HCT116 (cell line): ENCODE data around the gene DCAF11. TPM values are rescaled to one million over a fixed set of nuclear protein-coding genes. Genes with fewer than 3 reads are reported as not detected.

ENCODE experiments used
- ATAC-seq: fragments of 200-7000 bp; cut with Tn5 transposase; 2 replicates; pipeline ENCODE4 v1.9.1; 2020; ENCODE audit warnings: mild to moderate bottlenecking, moderate library complexity
- BruUV-seq: library from RNA; stranded (reverse); fragments of 400-500 nt; replicated peaks from 2 replicates; lab custom pipeline; 2021; lab: Mats Ljungman, UMichigan
- CTCF ChIA-PET: fragments of 300-600 bp; sonication (Branson Sonifier 250); formaldehyde crosslinking; loops from one replicate; lab custom pipeline; 2021; ENCODE audit warnings: antibody characterized with exemption; lab: Charles Lee
- POLR2A ChIA-PET: fragments of 300-600, 350-600 bp; sonication (Branson Sonifier 250); formaldehyde crosslinking; loops from one replicate; lab custom pipeline; 2021; ENCODE audit warnings: antibody characterized with exemption; lab: Charles Lee
- RAD21 ChIA-PET, 2 experiments: fragments of 300-600 bp; sonication (Branson Sonifier 250); formaldehyde crosslinking; loops; one replicate each; lab custom pipeline; 2023; ENCODE audit warnings: low total read pairs in 2 of 2; ENCODE audit not compliant: uncharacterized antibody in 2 of 2, unreplicated experiment in 2 of 2, low non-redundant PET in 1 of 2; lab: Charles Lee
- DNase-seq: peaks from one replicate; pipeline ENCODE4 v3.0.0-alpha.2; 2010; ENCODE audit warnings: low read depth, low spot score
- H2AFZ ChIP-seq: fragments of 200-600 bp; shearing (Covaris generic), sonication (generic); 2 replicates; pipeline ENCODE4 v1.6.1; 2017; ENCODE audit warnings: low read depth, mixed run types, mixed read lengths, antibody characterized with exemption, low read length; ENCODE audit not compliant: poor library complexity, severe bottlenecking
- H3K27ac ChIP-seq: 2 replicates; pipeline ENCODE4 v1.5.1; 2012; ENCODE audit warnings: low read depth, low read length
- H3K27me3 ChIP-seq: fragments of 200-600 bp; sonication (generic); 2 replicates; pipeline ENCODE4 v1.6.1; 2016; ENCODE audit warnings: mixed run types, low read length, mixed read lengths; ENCODE audit not compliant: insufficient read depth
- H3K36me3 ChIP-seq, 2 experiments: fragments of 200-500 bp in 1 of 2; fragments of 200-600 bp in 1 of 2; sonication (Bioruptor generic) in 1 of 2; sonication (generic) in 1 of 2; 2 replicates each; pipeline versions ENCODE4 v1.5.1 to v1.6.1; 2014 to 2016; ENCODE audit warnings: low read length in 2 of 2, inconsistent platforms in 1 of 2, mixed read lengths in 1 of 2, mixed run types in 1 of 2; ENCODE audit not compliant: insufficient read depth in 2 of 2, control insufficient read depth in 1 of 2
- H3K4me1 ChIP-seq, 2 experiments: fragments of 200-600 bp in 1 of 2; sonication (generic) in 1 of 2; 2 replicates each; pipeline versions ENCODE4 v1.5.1 to v1.6.1; 2012 to 2017; ENCODE audit warnings: low read length in 2 of 2, inconsistent platforms in 1 of 2, mild to moderate bottlenecking in 1 of 2, mixed read lengths in 1 of 2, mixed run types in 1 of 2, moderate library complexity in 1 of 2; ENCODE audit not compliant: insufficient read depth in 2 of 2, control insufficient read depth in 1 of 2
- H3K4me2 ChIP-seq: fragments of 200-600 bp; sonication (generic); 2 replicates; pipeline ENCODE4 v1.6.1; 2017; ENCODE audit warnings: mixed run types, low read length, mixed read lengths
- H3K4me3 ChIP-seq, 2 experiments: fragments of 200-600 bp in 1 of 2; sonication (generic) in 1 of 2; replicated peaks in 1 of 2; 2 replicates each; pipeline ENCODE4 v1.5.1; 2011 to 2016; ENCODE audit warnings: low read length in 2 of 2, control low read depth in 1 of 2, low read depth in 1 of 2, mild to moderate bottlenecking in 1 of 2, mixed read lengths in 1 of 2, mixed run types in 1 of 2
- H3K79me2 ChIP-seq: fragments of 200-600 bp; sonication (generic); 2 replicates; pipeline ENCODE4 v1.6.1; 2017; ENCODE audit warnings: mild to moderate bottlenecking, mixed run types, low read length, moderate library complexity, mixed read lengths; ENCODE audit not compliant: insufficient read depth
- H3K9ac ChIP-seq: fragments of 200-600 bp; sonication (generic); 2 replicates; pipeline ENCODE4 v1.6.1; 2016; ENCODE audit warnings: low read length, mixed read lengths
- H3K9me2 ChIP-seq: fragments of 200-600 bp; sonication (generic), shearing (Covaris generic); 2 replicates; pipeline ENCODE4 v1.6.1; 2017; ENCODE audit warnings: mixed run types, mild to moderate bottlenecking, moderate library complexity; ENCODE audit not compliant: insufficient read depth
- H3K9me3 ChIP-seq, 2 experiments: fragments of 200-500 bp in 1 of 2; fragments of 200-600 bp in 1 of 2; sonication (Bioruptor generic) in 1 of 2; sonication (generic) in 1 of 2; 2 replicates each; pipeline ENCODE4 v1.6.1; 2014 to 2017; ENCODE audit warnings: low read length in 2 of 2, mixed read lengths in 2 of 2, inconsistent platforms in 1 of 2, low read depth in 1 of 2, mild to moderate bottlenecking in 1 of 2, mixed run types in 1 of 2, moderate library complexity in 1 of 2; ENCODE audit not compliant: control insufficient read depth in 1 of 2, insufficient read depth in 1 of 2
- H4K20me1 ChIP-seq: fragments of 200-600 bp; sonication (generic), shearing (Covaris generic); 2 replicates; pipeline ENCODE4 v1.6.1; 2017; ENCODE audit warnings: mixed run types, mild to moderate bottlenecking, moderate library complexity; ENCODE audit not compliant: insufficient read depth
- CTCF ChIP-seq, 3 experiments: fragments of 200-600 bp in 1 of 3; sonication (generic) in 1 of 3; IDR thresholded peaks in 2 of 3; conservative IDR thresholded peaks in 1 of 3; 2 replicates each; pipeline ENCODE4 v1.5.1; 2012 to 2017; ENCODE audit warnings: low read depth in 2 of 3, low read length in 2 of 3, antibody characterized with exemption in 1 of 3, borderline replicate concordance in 1 of 3, control low read depth in 1 of 3, mild to moderate bottlenecking in 1 of 3, mixed read lengths in 1 of 3, mixed run types in 1 of 3, moderate library complexity in 1 of 3; ENCODE audit not compliant: insufficient read depth in 1 of 3
- ELF1 ChIP-seq: IDR thresholded peaks from 2 replicates; pipeline ENCODE4 v1.6.1; 2012; ENCODE audit warnings: low read depth, borderline replicate concordance
- EZH2 ChIP-seq: fragments of 200-600 bp; sonication (generic); IDR thresholded peaks from 2 replicates; pipeline ENCODE4 v1.6.1; 2017; ENCODE audit warnings: antibody characterized with exemption, mixed run types
- POLR2A ChIP-seq: IDR thresholded peaks from 2 replicates; pipeline ENCODE4 v1.7.0; 2011; ENCODE audit warnings: borderline replicate concordance; ENCODE audit not compliant: insufficient read depth, insufficient read length; ENCODE audit errors: extremely low read depth
- POLR2AphosphoS5 ChIP-seq: IDR thresholded peaks from 2 replicates; pipeline ENCODE4 v1.6.1; 2011; ENCODE audit warnings: mild to moderate bottlenecking, low read depth, low read length, moderate library complexity
- YY1 ChIP-seq: IDR thresholded peaks from 2 replicates; pipeline ENCODE4 v1.6.1; 2011; ENCODE audit warnings: low read length, low read depth, moderate library complexity, mild to moderate bottlenecking; ENCODE audit not compliant: insufficient replicate concordance; ENCODE audit errors: extremely low read depth
- ZFX ChIP-seq: fragments of 450-650 bp; IDR thresholded peaks from 2 replicates; pipeline ENCODE4 v1.6.1; 2017
- intact Hi-C: fragments of 100-400 bp; cut with micrococcal nuclease; formaldehyde crosslinking; loops from 2 replicates; pipeline ENCODE4 v1.10.0; 2022
- total RNA-seq: library from RNA; stranded (reverse); gene quantifications from one replicate; pipeline ENCODE4 v1.2.1, GENCODE V29; 2021; ENCODE audit not compliant: unreplicated experiment

Gene DCAF11
- total RNA-seq, 1 experiment from 2014 or later, result 47.5 TPM

- Histone ChIP-seq H3K27ac (peak overlapping the region; percentile 96; the same call in 1 of the 2 replicates), H2AFZ (no peak overlapping the region), H3K4me3 (no peak overlapping the region), H4K20me1 (no peaks in the 10 kb centered on the region), H3K9ac (no peak overlapping the region), H3K4me2 (peak overlapping the region; percentile 85; the same call in 1 of the 2 replicates), H3K4me1 (peaks cover 26 to 46% of the 10 kb centered on the region in 2 experiments), H3K79me2 (peaks cover 41% of the 10 kb centered on the region), H3K27me3 (no peaks in the 10 kb centered on the region), H3K9me2 (no peaks in the 10 kb centered on the region), H3K36me3 (peaks cover 16 to 21% of the 10 kb centered on the region in 2 experiments), H3K9me3 (no peaks in the 10 kb centered on the region)
- CTCF ChIA-PET, result interaction anchor here (0.7 to 1.0 kb wide), 2 partner anchors 23 to 24 kb away, joined by 3 to 4 read pairs; partner anchors contain the start of gene IRF9
- BruUV-seq, result no TSS peak
- TF ChIP-seq POLR2A (peak; percentile 34), ELF1 (no peak), YY1 (no peak), EZH2 (no peak), CTCF (IDR thresholded peaks at IDR 0.05 in 2 of 3, conservative IDR thresholded peaks at IDR 0.05 in 1 of 3; ENCODE audit: borderline replicate concordance in 1 of 3, insufficient read depth in 1 of 3, low read depth in 2 of 3, low read length in 2 of 3) (no peak), ZFX (no peak), POLR2AphosphoS5 (peak; percentile 32)
- intact Hi-C loops, result no loop called here
- POLR2A ChIA-PET, result interaction anchor here (0.7 to 2.2 kb wide), 4 partner anchors 9 to 44 kb away, joined by 4 to 11 read pairs (median 6); partner anchors contain the start of genes DCAF11, NRL, PCK2 and PSME2
- ATAC-seq, result no peak
- RAD21 ChIA-PET, result interaction anchor here in 1 of 2 experiments (0.5 kb wide), 1 partner anchor 22 kb away, joined by 4 read pairs; no protein-coding TSS in a partner anchor
- no peak for DNase-seq
Observed at GRCh38 chr14:24137529-24138395, 23.2 kb downstream of the DCAF11 start.
